H9 (cell line): ENCODE measurements around the gene DISC1. TPM values are rescaled to one million over a fixed set of nuclear protein-coding genes. Genes with fewer than 3 reads are reported as not detected.

Experiments
- DNase-seq: peaks from one replicate; pipeline ENCODE4 v3.0.0-alpha.2; 2017
- H2AFZ ChIP-seq: one replicate; pipeline ENCODE4 v1.6.1; 2013; ENCODE audit warnings: mild to moderate bottlenecking, low read length, control low read depth, moderate library complexity
- H2AK5ac ChIP-seq: 2 replicates; pipeline ENCODE4 v1.6.1; 2013; ENCODE audit warnings: low read length, control low read depth, mixed read lengths; ENCODE audit not compliant: insufficient read length
- H2BK120ac ChIP-seq: one replicate; pipeline ENCODE4 v1.6.1; 2013; ENCODE audit warnings: low read depth, mild to moderate bottlenecking, low read length, control low read depth, inconsistent platforms; ENCODE audit not compliant: poor library complexity, severe bottlenecking
- H2BK12ac ChIP-seq: 2 replicates; pipeline ENCODE4 v1.6.1; 2013; ENCODE audit warnings: low read length, control low read depth, mixed read lengths, low read depth; ENCODE audit not compliant: insufficient read length
- H2BK15ac ChIP-seq: 2 replicates; pipeline ENCODE4 v1.6.1; 2013; ENCODE audit warnings: low read depth, low read length, control low read depth
- H2BK20ac ChIP-seq: one replicate; pipeline ENCODE4 v1.6.1; 2013; ENCODE audit warnings: low read depth, mild to moderate bottlenecking, low read length, control low read depth, inconsistent platforms; ENCODE audit not compliant: poor library complexity, severe bottlenecking
- H2BK5ac ChIP-seq: 2 replicates; pipeline ENCODE4 v1.6.1; 2013; ENCODE audit warnings: low read length, control low read depth, mixed read lengths; ENCODE audit not compliant: insufficient read length
- H3K14ac ChIP-seq: 2 replicates; pipeline ENCODE4 v1.6.1; 2013; ENCODE audit warnings: low read length, control low read depth; ENCODE audit not compliant: insufficient read depth
- H3K18ac ChIP-seq: 2 replicates; pipeline ENCODE4 v1.6.1; 2013; ENCODE audit warnings: low read depth, mild to moderate bottlenecking, mixed read lengths, low read length, control low read depth; ENCODE audit not compliant: insufficient read length
- H3K23ac ChIP-seq: 2 replicates; pipeline ENCODE4 v1.6.1; 2013; ENCODE audit warnings: low read length, control low read depth, mixed read lengths, low read depth; ENCODE audit not compliant: insufficient read length
- H3K23me2 ChIP-seq: 2 replicates; pipeline ENCODE4 v1.6.1; 2013; ENCODE audit warnings: low read depth, mild to moderate bottlenecking, mixed read lengths, low read length, control low read depth; ENCODE audit not compliant: insufficient read length, poor library complexity, severe bottlenecking
- H3K27ac ChIP-seq: 2 replicates; pipeline ENCODE4 v1.5.1; 2013; ENCODE audit warnings: low read length, control low read depth, mixed read lengths, low read depth; ENCODE audit not compliant: insufficient read length
- H3K27me3 ChIP-seq: 2 replicates; pipeline ENCODE4 v1.6.1; 2013; ENCODE audit warnings: low read length, control low read depth, inconsistent platforms; ENCODE audit not compliant: insufficient read depth
- H3K4ac ChIP-seq: 2 replicates; pipeline ENCODE4 v1.6.1; 2013; ENCODE audit warnings: low read depth, mild to moderate bottlenecking, control low read depth, inconsistent platforms, low read length, moderate library complexity
- H3K4me1 ChIP-seq: 2 replicates; pipeline ENCODE4 v1.6.1; 2013; ENCODE audit warnings: low read length, control low read depth, inconsistent platforms; ENCODE audit not compliant: insufficient read depth
- H3K4me2 ChIP-seq: 2 replicates; pipeline ENCODE4 v1.6.1; 2013; ENCODE audit warnings: low read length, control low read depth, mixed read lengths; ENCODE audit not compliant: insufficient read length, insufficient read depth
- H3K56ac ChIP-seq: 2 replicates; pipeline ENCODE4 v1.6.1; 2013; ENCODE audit warnings: low read depth, mild to moderate bottlenecking, mixed read lengths, low read length, control low read depth; ENCODE audit not compliant: insufficient read length
- H3K79me1 ChIP-seq: 2 replicates; pipeline ENCODE4 v1.6.1; 2013; ENCODE audit warnings: low read depth, mild to moderate bottlenecking, moderate library complexity, low read length, control low read depth, inconsistent platforms; ENCODE audit not compliant: insufficient read depth, poor library complexity, severe bottlenecking
- H3K79me2 ChIP-seq: 2 replicates; pipeline ENCODE4 v1.6.1; 2013; ENCODE audit warnings: low read length, control low read depth, inconsistent platforms; ENCODE audit not compliant: insufficient read depth
- H3K9ac ChIP-seq: 2 replicates; pipeline ENCODE4 v1.6.1; 2013; ENCODE audit warnings: low read length, control low read depth, mixed read lengths; ENCODE audit not compliant: insufficient read length; ENCODE audit errors: extremely low read depth
- H3K9me3 ChIP-seq: one replicate; pipeline ENCODE4 v1.6.1; 2013; ENCODE audit warnings: low read depth, low read length, inconsistent platforms; ENCODE audit not compliant: control insufficient read depth
- H3T11ph ChIP-seq: one replicate; pipeline ENCODE4 v1.6.1; 2013; ENCODE audit warnings: mild to moderate bottlenecking, low read length, control low read depth, inconsistent platforms
- H4K20me1 ChIP-seq: one replicate; pipeline ENCODE4 v1.6.1; 2013; ENCODE audit not compliant: control insufficient read depth, insufficient read length, insufficient read depth
- H4K5ac ChIP-seq: 2 replicates; pipeline ENCODE4 v1.6.1; 2013; ENCODE audit warnings: low read depth, mild to moderate bottlenecking, mixed read lengths, low read length, control low read depth; ENCODE audit not compliant: insufficient read length
- H4K8ac ChIP-seq: replicated peaks from 2 replicates; pipeline ENCODE4 v1.6.1; 2013; ENCODE audit warnings: low read length, control low read depth, mixed read lengths, low read depth; ENCODE audit not compliant: insufficient read length
- H4K91ac ChIP-seq: 2 replicates; pipeline ENCODE4 v1.6.1; 2013; ENCODE audit warnings: low read depth, mild to moderate bottlenecking, moderate library complexity, mixed read lengths, low read length, control low read depth; ENCODE audit not compliant: insufficient read length
- H3K27ac Mint-ChIP-seq, 3 experiments: 2 replicates in 2 of 3; 3 replicates in 1 of 3; pipeline ENCODE4 v1.8.0; 2020 to 2021; ENCODE audit warnings: mixed read lengths in 3 of 3, mild to moderate bottlenecking in 1 of 3, moderate library complexity in 1 of 3
- H3K27me3 Mint-ChIP-seq: 2 replicates; pipeline ENCODE4 v1.8.0; 2021; ENCODE audit warnings: low read depth, mild to moderate bottlenecking, moderate library complexity, mixed read lengths
- H3K36me3 Mint-ChIP-seq, 3 experiments: 2 replicates in 2 of 3; 3 replicates in 1 of 3; pipeline ENCODE4 v1.8.0; 2020 to 2021; ENCODE audit warnings: low read depth in 3 of 3, mixed read lengths in 3 of 3; ENCODE audit not compliant: insufficient read depth in 1 of 3
- H3K4me1 Mint-ChIP-seq, 2 experiments: 2 replicates each; pipeline ENCODE4 v1.8.0; 2020; ENCODE audit warnings: mixed read lengths in 2 of 2
- H3K4me3 Mint-ChIP-seq, 2 experiments: 2 replicates in 1 of 2; 3 replicates in 1 of 2; pipeline ENCODE4 v1.8.0; 2020 to 2021; ENCODE audit warnings: mild to moderate bottlenecking in 2 of 2, mixed read lengths in 2 of 2, moderate library complexity in 1 of 2
- H3K9me3 Mint-ChIP-seq, 2 experiments: 2 replicates in 1 of 2; 3 replicates in 1 of 2; pipeline ENCODE4 v1.8.0; 2020; ENCODE audit warnings: mild to moderate bottlenecking in 2 of 2, mixed read lengths in 2 of 2, moderate library complexity in 1 of 2
- CTCF ChIP-seq: fragments of 200-600 bp; sonication (generic); conservative IDR thresholded peaks from 3 replicates; pipeline ENCODE4 v1.8.0; 2021; ENCODE audit warnings: antibody characterized with exemption, mild to moderate bottlenecking
- WGBS: extraction: QIAGEN DNeasy Blood & Tissue Kit; methylation state at CpG from one replicate; pipeline ENCODE4 v1.1.7; 2013; ENCODE audit warnings: missing lambda C conversion rate, low lambda C conversion rate, mixed read lengths; ENCODE audit not compliant: insufficient read length; ENCODE audit errors: extremely low coverage; 5-methylcytosine and 5-hydroxymethylcytosine counted together
- total RNA-seq: library from RNA; stranded (reverse); gene quantifications from 2 replicates; pipeline ENCODE4 v1.2.1, GENCODE V29; 2021

DISC1 gene
- total RNA-seq, 1 experiment from 2014 or later, result 2.5 TPM

- Histone ChIP-seq H3K27ac (no peak overlapping the region), H2AK5ac (no peak overlapping the region), H3K27me3 (no peaks in the 10 kb centered on the region), H3K79me1 (no peaks in the 10 kb centered on the region), H2BK120ac (no peak overlapping the region), H3K18ac (no peak overlapping the region), H2AFZ (no peak overlapping the region), H3T11ph (no peak overlapping the region), H2BK20ac (no peak overlapping the region), H3K9me3 (no peaks in the 10 kb centered on the region), H3K56ac (no peak overlapping the region), H3K14ac (no peak overlapping the region), H4K5ac (no peak overlapping the region), H4K20me1 (no peaks in the 10 kb centered on the region), H2BK5ac (no peak overlapping the region), H2BK12ac (no peak overlapping the region), H3K79me2 (no peaks in the 10 kb centered on the region), H3K23ac (no peak overlapping the region), H2BK15ac (no peak overlapping the region), H3K4me1 (no peaks in the 10 kb centered on the region), H4K91ac (no peak overlapping the region), H3K4me2 (no peak overlapping the region), H3K9ac (no peak overlapping the region), H4K8ac (no peak overlapping the region), H3K4ac (no peak overlapping the region), H3K23me2 (no peaks in the 10 kb centered on the region)
- H3K27ac Mint-ChIP-seq, result no peak overlapping the region; a peak in 1 of 7 replicates
- H3K9me3 Mint-ChIP-seq, result no peaks in the 10 kb centered on the region
- peaks cover 9% of the 10 kb centered on the region for H3K27me3 Mint-ChIP-seq
- no peak overlapping the region for H3K4me3 Mint-ChIP-seq
- WGBS, result no CpG with 5 or more reads among the region's 7 CpGs
- TF ChIP-seq CTCF, result no peak
- H3K36me3 Mint-ChIP-seq, result no peaks in the 10 kb centered on the region
- DNase-seq, result no peak
- peaks cover 0 to 2% of the 10 kb centered on the region in 2 experiments; a peak in 1 of 4 replicates for H3K4me1 Mint-ChIP-seq
Measured at GRCh38 chr1:231723146-231723545, 96.6 kb downstream of the DISC1 start.
